Measurements from ENCODE around the gene SLC9A9.

DNA sequence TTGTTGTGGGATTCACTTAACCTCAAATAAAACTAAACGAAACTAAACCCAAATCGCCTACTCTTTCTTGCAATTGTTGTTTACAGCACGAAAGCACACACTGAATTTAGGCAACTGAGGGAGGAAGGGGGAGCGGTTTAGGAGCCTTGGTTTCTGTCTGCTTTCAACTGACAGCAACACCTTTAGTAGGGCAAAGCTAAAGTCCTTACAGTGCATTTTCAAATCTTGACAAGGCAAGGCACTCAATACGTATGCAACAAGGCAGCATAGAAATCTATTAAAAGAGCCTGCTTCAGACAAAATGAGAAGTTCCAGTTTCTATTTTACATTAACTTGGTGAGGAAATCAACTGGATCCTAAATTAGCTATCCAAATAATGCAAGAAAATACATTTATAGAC, 554.1 kb downstream of the SLC9A9 start:
- TF ChIP-seq PPARA (CRISPR knock-in tag; IDR thresholded peaks at IDR 0.05; ENCODE audit: borderline replicate concordance) = no peak
- TF ChIP-seq ZFP30 (CRISPR knock-in tag; IDR thresholded peaks at IDR 0.05) = no peak
- no peak for TF ChIP-seq ZC3H10 (CRISPR knock-in tag; IDR thresholded peaks at IDR 0.05)
